B cell (primary cell): ENCODE measurements around the gene NDFIP1.

Source experiments
- CTCF ChIP-seq: fragments of 200-600 bp; IDR thresholded peaks from one replicate; pipeline ENCODE4 v1.8.0; 2022; ENCODE audit warnings: antibody characterized with exemption, mild to moderate bottlenecking
- EZH2 ChIP-seq: IDR thresholded peaks from 2 replicates; pipeline ENCODE4 v1.6.1; 2012; ENCODE audit warnings: borderline replicate concordance, low read depth, mild to moderate bottlenecking, moderate library complexity, low read length; ENCODE audit not compliant: insufficient read depth, poor library complexity, severe bottlenecking

- no peak for TF ChIP-seq EZH2
- TF ChIP-seq CTCF = no peak
These were observed 76.4 kb downstream of the NDFIP1 start for GRCh38 chr5:142184988-142185387.
